ENCODE data around the gene CMSS1.
"Not testable (repeated sequence)": the region's sequence is repeated elsewhere in the genome, so short reads cannot be mapped to it uniquely, and the experiment has no call there.

CMSS1 gene

GRCh38 chr3:100023595-100023994 lies 205.9 kb downstream of the CMSS1 start:
- DNase-seq (ENCODE audit: low read depth in 2 of 2): no peak

GRCh38 chr3:100024520-100025303 lies 207.1 kb downstream of the CMSS1 start:
- DNase-seq (ENCODE audit: low read depth in 2 of 2): no peak

- DNase-seq (ENCODE audit: low read depth in 2 of 2): no peak
Measured at GRCh38 chr3:100027321-100027720, 209.7 kb downstream of the CMSS1 start.

GRCh38 chr3:100029052-100029451 lies 211.4 kb downstream of the CMSS1 start:
- no peak for DNase-seq (ENCODE audit: low read depth in 2 of 2)

GRCh38 chr3:100029689-100030088 lies 212.0 kb downstream of the CMSS1 start:
- no peak for DNase-seq (ENCODE audit: low read depth in 2 of 2)

- no peak for DNase-seq (ENCODE audit: low read depth in 2 of 2)
Measured at GRCh38 chr3:100030346-100030745, 212.7 kb downstream of the CMSS1 start.

- no peak for DNase-seq (ENCODE audit: low read depth in 2 of 2)
Measured at GRCh38 chr3:100030914-100031425, 213.3 kb downstream of the CMSS1 start.

GRCh38 chr3:100032243-100032642 lies 214.6 kb downstream of the CMSS1 start:
- DNase-seq (ENCODE audit: low read depth in 2 of 2): peak in 1 of 2 experiments; percentile 48

GRCh38 chr3:100033184-100033583 lies 215.5 kb downstream of the CMSS1 start:
- peak; percentile 57 to 60 for DNase-seq (ENCODE audit: low read depth in 2 of 2)

GRCh38 chr3:100033903-100034471 lies 216.3 kb downstream of the CMSS1 start:
- peak; percentile 76 to 81 for DNase-seq (ENCODE audit: low read depth in 2 of 2)

- DNase-seq (ENCODE audit: low read depth in 2 of 2): no peak
Measured at GRCh38 chr3:100039075-100039474, 221.4 kb downstream of the CMSS1 start.

GRCh38 chr3:100040451-100041225 lies 223.0 kb downstream of the CMSS1 start:
- peak in 1 of 2 experiments; percentile 51 for DNase-seq (ENCODE audit: low read depth in 2 of 2)

GRCh38 chr3:100041328-100041749 lies 223.7 kb downstream of the CMSS1 start:
- DNase-seq (ENCODE audit: low read depth in 2 of 2): peak; percentile 91 to 92

GRCh38 chr3:100042166-100042981 lies 224.7 kb downstream of the CMSS1 start:
- peak; percentile 87 to 88 for DNase-seq (ENCODE audit: low read depth in 2 of 2)

GRCh38 chr3:100043271-100043670 lies 225.6 kb downstream of the CMSS1 start:
- DNase-seq (ENCODE audit: low read depth in 2 of 2): no peak

- no peak for DNase-seq (ENCODE audit: low read depth in 2 of 2)
Measured at GRCh38 chr3:100044369-100044768, 226.7 kb downstream of the CMSS1 start.

- DNase-seq (ENCODE audit: low read depth in 2 of 2): peak; percentile 99
Measured at GRCh38 chr3:100045696-100046095, 228.0 kb downstream of the CMSS1 start.

- DNase-seq (ENCODE audit: low read depth in 2 of 2): no peak
Measured at GRCh38 chr3:100046986-100047385, 229.3 kb downstream of the CMSS1 start.

- peak; percentile 82 to 85 for DNase-seq (ENCODE audit: low read depth in 2 of 2)
Measured at GRCh38 chr3:100047455-100048141, 229.9 kb downstream of the CMSS1 start.

- no peak for DNase-seq (ENCODE audit: low read depth in 2 of 2)
Measured at GRCh38 chr3:100048248-100048647, 230.6 kb downstream of the CMSS1 start.

- DNase-seq (ENCODE audit: low read depth in 2 of 2): not testable (repeated sequence)
Measured at GRCh38 chr3:100051513-100051912, 233.9 kb downstream of the CMSS1 start.

Data from fibroblast of skin of left quadriceps (primary cell).